ENCODE results near the gene MLIP.

DNA sequence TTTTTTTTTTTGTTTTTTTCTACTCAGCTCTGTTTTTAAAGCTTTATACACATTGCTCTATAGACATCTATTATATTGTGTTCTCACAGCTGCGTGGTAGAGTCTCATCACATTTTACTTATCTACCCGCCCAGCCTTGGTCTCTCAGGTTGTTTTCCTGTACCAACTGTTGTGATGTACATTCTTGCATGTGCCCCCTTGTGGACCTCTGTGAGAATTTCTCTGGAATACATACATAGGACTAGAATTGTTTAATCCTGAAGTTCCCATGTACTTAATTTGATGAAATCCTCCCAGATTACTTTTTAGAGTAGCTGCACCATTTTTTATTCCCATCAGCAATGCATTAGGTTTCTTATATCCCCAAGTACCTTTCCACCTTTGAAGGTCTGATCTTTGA is 156.6 kb downstream of the MLIP start:
- TF ChIP-seq CTCF (IDR thresholded peaks at IDR 0.05) (no peak), POLR2A (IDR thresholded peaks at IDR 0.05) (no peak)
